HEK293 (cell line): ENCODE data around the gene TRMT10C.
"Not testable (repeated sequence)": the region's sequence is repeated elsewhere in the genome, so short reads cannot be mapped to it uniquely, and the experiment has no call there.

Experiments
- CTCF ChIA-PET: fragments of 350-600 bp; formaldehyde crosslinking; extraction: SDS; loops from one replicate; lab custom pipeline; 2021; ENCODE audit warnings: antibody characterized with exemption; lab: Yijun Ruan, JAX
- POLR2A ChIA-PET: fragments of 300-600 bp; formaldehyde crosslinking; extraction: SDS; loops from one replicate; lab custom pipeline; 2020; ENCODE audit warnings: antibody characterized with exemption, inconsistent platforms; lab: Yijun Ruan, JAX
- H3K27ac ChIP-seq: fragments of 200-500 bp; sonication (Bioruptor generic); 2 replicates; pipeline ENCODE4 v1.5.1; 2014; ENCODE audit warnings: low read depth, low read length, control low read depth, inconsistent platforms; ENCODE audit errors: extremely low read depth
- H3K36me3 ChIP-seq, 2 experiments: fragments of 200-500 bp in 1 of 2; sonication (Bioruptor generic) in 1 of 2; 1 replicate in 1 of 2; 2 replicates in 1 of 2; pipeline ENCODE4 v1.5.1; 2014 to 2017; ENCODE audit warnings: inconsistent platforms in 2 of 2, low read length in 2 of 2; ENCODE audit not compliant: control insufficient read depth in 2 of 2, insufficient read depth in 1 of 2
- H3K4me1 ChIP-seq: fragments of 200-500 bp; sonication (Bioruptor generic); 2 replicates; pipeline ENCODE4 v1.5.1; 2014; ENCODE audit warnings: mild to moderate bottlenecking, low read length, inconsistent platforms; ENCODE audit not compliant: control insufficient read depth, insufficient read depth
- H3K4me3 ChIP-seq: 2 replicates; pipeline ENCODE4 v1.5.1; 2011; ENCODE audit warnings: low read depth, mild to moderate bottlenecking, control low read depth, low read length, moderate library complexity
- H3K9me3 ChIP-seq: fragments of 200-500 bp; sonication (Bioruptor generic); 2 replicates; pipeline ENCODE4 v1.5.1; 2014; ENCODE audit warnings: low read depth, low read length, inconsistent platforms; ENCODE audit not compliant: control insufficient read depth, insufficient read depth
- PATZ1 ChIP-seq: fragments of 450-650 bp; formaldehyde crosslinking; IDR thresholded peaks from 2 replicates; pipeline ENCODE4 v1.5.1; 2016; ENCODE audit warnings: missing biosample characterization, missing genetic modification characterization
- SCRT2 ChIP-seq: fragments of 450-650 bp; formaldehyde crosslinking; IDR thresholded peaks from 2 replicates; pipeline ENCODE4 v1.5.1; 2016; ENCODE audit warnings: missing biosample characterization, missing genetic modification characterization
- YY2 ChIP-seq: fragments of 450-650 bp; formaldehyde crosslinking; IDR thresholded peaks from 2 replicates; pipeline ENCODE4 v1.5.1; 2016; ENCODE audit warnings: missing biosample characterization, missing genetic modification characterization
- ZNF140 ChIP-seq: fragments of 450-650 bp; formaldehyde crosslinking; IDR thresholded peaks from 2 replicates; pipeline ENCODE4 v1.5.1; 2016; ENCODE audit warnings: missing biosample characterization, missing genetic modification characterization
- ZNF214 ChIP-seq: fragments of 450-650 bp; formaldehyde crosslinking; IDR thresholded peaks from 2 replicates; pipeline ENCODE4 v1.5.1; 2017; ENCODE audit warnings: missing biosample characterization, mild to moderate bottlenecking, missing genetic modification characterization, borderline replicate concordance
- ZNF24 ChIP-seq: fragments of 450-650 bp; formaldehyde crosslinking; IDR thresholded peaks from 2 replicates; pipeline ENCODE4 v1.5.1; 2016; ENCODE audit warnings: missing biosample characterization, missing genetic modification characterization
- ZNF394 ChIP-seq: fragments of 450-650 bp; formaldehyde crosslinking; IDR thresholded peaks from 2 replicates; pipeline ENCODE4 v1.5.1; 2016; ENCODE audit warnings: missing biosample characterization, missing genetic modification characterization, mild to moderate bottlenecking, moderate library complexity, borderline replicate concordance
- ZNF426 ChIP-seq: fragments of 450-650 bp; formaldehyde crosslinking; IDR thresholded peaks from 2 replicates; pipeline ENCODE4 v1.5.1; 2017; ENCODE audit warnings: missing biosample characterization, missing genetic modification characterization, mild to moderate bottlenecking, inconsistent platforms, moderate library complexity
- ZNF518A ChIP-seq: fragments of 450-650 bp; formaldehyde crosslinking; conservative IDR thresholded peaks from 2 replicates; pipeline ENCODE4 v1.5.1; 2016; ENCODE audit warnings: low read depth, missing biosample characterization, missing genetic modification characterization
- ZNF555 ChIP-seq: fragments of 450-650 bp; formaldehyde crosslinking; conservative IDR thresholded peaks from 2 replicates; pipeline ENCODE4 v1.5.1; 2017; ENCODE audit warnings: missing biosample characterization, mild to moderate bottlenecking, missing genetic modification characterization, inconsistent platforms
- ZNF610 ChIP-seq: fragments of 450-650 bp; formaldehyde crosslinking; IDR thresholded peaks from 2 replicates; pipeline ENCODE4 v1.5.1; 2016; ENCODE audit warnings: missing biosample characterization, missing genetic modification characterization, borderline replicate concordance
- ZNF623 ChIP-seq: fragments of 450-650 bp; formaldehyde crosslinking; IDR thresholded peaks from 2 replicates; pipeline ENCODE4 v1.5.1; 2016; ENCODE audit warnings: missing biosample characterization, missing genetic modification characterization
- ZNF664 ChIP-seq: fragments of 450-650 bp; formaldehyde crosslinking; IDR thresholded peaks from 2 replicates; pipeline ENCODE4 v1.5.1; 2016; ENCODE audit warnings: missing biosample characterization, missing genetic modification characterization
- ZNF670 ChIP-seq: fragments of 450-650 bp; formaldehyde crosslinking; IDR thresholded peaks from 2 replicates; pipeline ENCODE4 v1.5.1; 2016; ENCODE audit warnings: missing biosample characterization, missing genetic modification characterization, low read depth
- ZNF76 ChIP-seq: fragments of 450-650 bp; formaldehyde crosslinking; IDR thresholded peaks from 2 replicates; pipeline ENCODE4; 2016; ENCODE audit warnings: low read depth, missing biosample characterization, missing genetic modification characterization, borderline replicate concordance
- TF ChIP-seq, protein P1 (sequence below): fragments of 450-650 bp; formaldehyde crosslinking; optimal IDR thresholded peaks from 2 replicates; pipeline ENCODE3; 2016; ENCODE audit warnings: missing biosample characterization, mild to moderate bottlenecking, missing genetic modification characterization
- TF ChIP-seq, protein P2 (sequence below): fragments of 450-650 bp; formaldehyde crosslinking; conservative IDR thresholded peaks from 2 replicates; pipeline ENCODE4 v1.5.1; 2016; ENCODE audit warnings: low read depth, missing biosample characterization, missing genetic modification characterization

TRMT10C gene

GRCh38 chr3:101533603-101533968, 28.1 kb upstream of the TRMT10C start:
- no peak overlapping the region for H3K4me3 ChIP-seq
- no peaks in the 10 kb centered on the region for H3K9me3 ChIP-seq
- no peaks in the 10 kb centered on the region for H3K4me1 ChIP-seq
- H3K27ac ChIP-seq = no peak overlapping the region
- TF ChIP-seq, protein P1, sequence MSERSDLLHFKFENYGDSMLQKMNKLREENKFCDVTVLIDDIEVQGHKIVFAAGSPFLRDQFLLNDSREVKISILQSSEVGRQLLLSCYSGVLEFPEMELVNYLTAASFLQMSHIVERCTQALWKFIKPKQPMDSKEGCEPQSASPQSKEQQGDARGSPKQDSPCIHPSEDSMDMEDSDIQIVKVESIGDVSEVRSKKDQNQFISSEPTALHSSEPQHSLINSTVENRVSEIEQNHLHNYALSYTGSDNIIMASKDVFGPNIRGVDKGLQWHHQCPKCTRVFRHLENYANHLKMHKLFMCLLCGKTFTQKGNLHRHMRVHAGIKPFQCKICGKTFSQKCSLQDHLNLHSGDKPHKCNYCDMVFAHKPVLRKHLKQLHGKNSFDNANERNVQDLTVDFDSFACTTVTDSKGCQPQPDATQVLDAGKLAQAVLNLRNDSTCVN (tag by site-specific recombination) = no peak
- peak; percentile 56; the same call in 1 of the 2 replicates for TF ChIP-seq SCRT2 (tag by site-specific recombination)
- H3K36me3 ChIP-seq = no peaks in the 10 kb centered on the region
- ChIA-PET POLR2A (no interaction called here), CTCF (no interaction called here)

DNA sequence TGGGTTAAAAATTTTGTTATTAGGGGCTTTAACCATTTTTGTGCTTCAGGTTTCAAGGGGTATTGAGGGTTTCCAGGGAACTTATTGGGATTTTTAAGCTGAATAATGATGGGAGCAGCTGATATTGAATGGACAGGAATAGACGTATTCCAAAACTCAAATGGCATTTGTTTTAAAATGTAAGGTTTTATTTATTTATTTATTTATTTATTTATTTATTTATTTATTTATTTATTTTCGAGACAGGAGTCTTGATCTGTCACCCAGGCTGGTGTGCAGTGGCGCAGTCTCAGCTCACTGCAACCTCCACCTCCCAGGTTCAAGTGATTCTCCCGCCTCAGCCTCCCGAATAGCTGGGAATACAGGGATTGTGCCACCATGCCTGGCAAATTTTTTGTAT, 26.4 kb upstream of the TRMT10C start:
- Histone ChIP-seq H3K9me3 (no peaks in the 10 kb centered on the region), H3K36me3 (no peaks in the 10 kb centered on the region), H3K4me3 (no peak overlapping the region), H3K4me1 (no peaks in the 10 kb centered on the region), H3K27ac (no peak overlapping the region)
- peak; percentile 51; the same call in 1 of the 2 replicates for TF ChIP-seq ZNF518A
- TF ChIP-seq, protein P2, sequence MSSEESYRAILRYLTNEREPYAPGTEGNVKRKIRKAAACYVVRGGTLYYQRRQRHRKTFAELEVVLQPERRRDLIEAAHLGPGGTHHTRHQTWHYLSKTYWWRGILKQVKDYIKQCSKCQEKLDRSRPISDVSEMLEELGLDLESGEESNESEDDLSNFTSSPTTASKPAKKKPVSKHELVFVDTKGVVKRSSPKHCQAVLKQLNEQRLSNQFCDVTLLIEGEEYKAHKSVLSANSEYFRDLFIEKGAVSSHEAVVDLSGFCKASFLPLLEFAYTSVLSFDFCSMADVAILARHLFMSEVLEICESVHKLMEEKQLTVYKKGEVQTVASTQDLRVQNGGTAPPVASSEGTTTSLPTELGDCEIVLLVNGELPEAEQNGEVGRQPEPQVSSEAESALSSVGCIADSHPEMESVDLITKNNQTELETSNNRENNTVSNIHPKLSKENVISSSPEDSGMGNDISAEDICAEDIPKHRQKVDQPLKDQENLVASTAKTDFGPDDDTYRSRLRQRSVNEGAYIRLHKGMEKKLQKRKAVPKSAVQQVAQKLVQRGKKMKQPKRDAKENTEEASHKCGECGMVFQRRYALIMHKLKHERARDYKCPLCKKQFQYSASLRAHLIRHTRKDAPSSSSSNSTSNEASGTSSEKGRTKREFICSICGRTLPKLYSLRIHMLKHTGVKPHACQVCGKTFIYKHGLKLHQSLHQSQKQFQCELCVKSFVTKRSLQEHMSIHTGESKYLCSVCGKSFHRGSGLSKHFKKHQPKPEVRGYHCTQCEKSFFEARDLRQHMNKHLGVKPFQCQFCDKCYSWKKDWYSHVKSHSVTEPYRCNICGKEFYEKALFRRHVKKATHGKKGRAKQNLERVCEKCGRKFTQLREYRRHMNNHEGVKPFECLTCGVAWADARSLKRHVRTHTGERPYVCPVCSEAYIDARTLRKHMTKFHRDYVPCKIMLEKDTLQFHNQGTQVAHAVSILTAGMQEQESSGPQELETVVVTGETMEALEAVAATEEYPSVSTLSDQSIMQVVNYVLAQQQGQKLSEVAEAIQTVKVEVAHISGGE (tag by site-specific recombination) = no peak
- peak; percentile 37; the same call in 1 of the 2 replicates for TF ChIP-seq ZNF140 (tag by site-specific recombination)
- no peak for TF ChIP-seq ZNF623 (tag by site-specific recombination)
- TF ChIP-seq ZNF610 (tag by site-specific recombination) = no peak
- peak; percentile 32 for TF ChIP-seq ZNF555 (tag by site-specific recombination)
- peak; percentile 48 for TF ChIP-seq ZNF426 (tag by site-specific recombination)
- peak; percentile 51; the same call in 1 of the 2 replicates for TF ChIP-seq ZNF394 (tag by site-specific recombination)
- no peak for TF ChIP-seq ZNF214
- CTCF ChIA-PET = no interaction called here
- POLR2A ChIA-PET = no interaction called here

DNA sequence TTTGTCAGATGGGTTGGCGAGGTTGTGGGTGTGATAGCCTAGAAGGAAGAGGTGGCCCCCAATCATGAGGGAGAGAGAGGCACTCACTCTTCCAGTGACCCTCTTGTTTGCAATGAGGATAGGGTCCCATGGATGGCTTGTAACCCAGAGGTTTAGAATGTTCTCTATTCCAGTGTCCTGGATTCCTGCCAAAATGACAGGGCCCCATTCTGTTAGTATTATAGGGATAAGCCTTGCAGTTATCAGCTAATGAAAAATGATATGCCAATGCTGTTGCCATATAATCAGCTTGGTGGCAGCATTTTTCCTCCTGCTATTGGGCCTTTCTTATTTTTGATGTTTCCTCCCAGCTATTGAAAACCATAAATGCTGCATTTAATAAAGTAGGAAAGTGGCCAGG, 25.4 kb upstream of the TRMT10C start:
- POLR2A ChIA-PET = no interaction called here
- Histone ChIP-seq H3K36me3 (no peaks in the 10 kb centered on the region), H3K27ac (no peak overlapping the region), H3K9me3 (no peaks in the 10 kb centered on the region), H3K4me3 (no peak overlapping the region), H3K4me1 (no peaks in the 10 kb centered on the region)
- CTCF ChIA-PET = no interaction called here
- no peak for TF ChIP-seq ZNF76 (tag by site-specific recombination)
- TF ChIP-seq YY2 (tag by site-specific recombination) = no peak
- no peak for TF ChIP-seq PATZ1
- TF ChIP-seq ZNF664 (tag by site-specific recombination) = no peak
- TF ChIP-seq ZNF24 (tag by site-specific recombination) = no peak
- TF ChIP-seq ZNF670 (tag by site-specific recombination) = no peak

- POLR2A ChIA-PET, CTCF ChIA-PET, H3K36me3 ChIP-seq, H3K9me3 ChIP-seq, H3K4me1 ChIP-seq, H3K4me3 ChIP-seq, H3K27ac ChIP-seq: not testable (repeated sequence)
Observed at GRCh38 chr3:101536955-101537354, 24.7 kb upstream of the TRMT10C start.
